Activated naive CD4-positive, alpha-beta T cell treated with anti-CD3 and anti-CD28 coated beads, Interleukin-2, amount 50 U/mL, for 16 hours (primary cell): ENCODE results near the gene FCN1.
"Not testable (repeated sequence)": the region's sequence is repeated elsewhere in the genome, so short reads cannot be mapped to it uniquely, and the experiment has no call there.

Experiments used
- DNase-seq: peaks from one replicate; pipeline ENCODE4 v3.0.0-alpha.2; 2020

FCN1 gene

DNA sequence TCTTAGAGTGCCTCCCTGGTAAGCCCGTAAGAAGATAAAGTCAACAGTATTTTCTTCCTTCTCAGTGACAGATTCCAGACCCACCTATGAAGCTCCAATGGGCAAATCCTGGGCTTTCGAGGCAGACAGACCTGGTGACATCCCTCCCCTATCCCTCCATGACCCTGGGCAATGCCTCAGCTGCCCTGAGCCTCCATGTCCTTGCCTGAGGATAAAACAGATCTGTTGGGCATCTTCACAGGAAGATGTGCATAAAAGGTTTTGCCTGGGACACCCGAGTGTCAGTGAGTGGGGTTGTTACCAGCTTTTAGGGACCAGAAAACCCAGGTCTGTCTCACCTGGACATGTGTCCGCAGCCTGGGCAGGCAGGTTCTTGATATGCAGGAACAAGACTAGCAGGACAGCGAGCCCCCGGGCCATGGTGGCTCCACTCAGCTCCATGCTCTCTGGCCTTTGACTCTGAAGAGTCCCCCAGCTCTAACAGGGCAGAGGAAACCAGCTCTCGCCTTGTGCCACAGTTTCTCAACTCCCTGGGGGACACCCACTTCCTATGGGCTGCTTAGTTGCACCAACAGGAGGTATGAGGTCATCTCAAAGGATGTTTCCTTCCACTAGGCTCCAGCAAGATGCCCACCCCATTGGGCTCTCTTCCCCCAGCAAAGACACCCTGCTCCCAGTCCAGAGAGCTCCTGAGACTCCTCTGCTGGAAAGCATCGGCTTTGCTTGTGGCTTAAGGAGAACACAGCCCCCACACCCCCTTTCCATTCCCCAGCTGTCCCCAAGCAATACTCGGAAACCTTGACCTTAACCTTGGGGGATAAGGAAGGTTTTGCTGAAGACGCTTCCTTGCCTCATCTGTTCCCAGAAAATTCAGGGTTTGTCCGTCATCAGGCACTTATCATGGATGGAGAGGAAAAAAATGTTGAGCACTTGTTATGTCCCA is at the start of gene FCN1:
Gene FCN1, minus strand, starts transcription at position 482 of the 943 bp plus-strand sequence. Its CDS starts 41 bp downstream, at position 441.
- no peak for DNase-seq

DNA sequence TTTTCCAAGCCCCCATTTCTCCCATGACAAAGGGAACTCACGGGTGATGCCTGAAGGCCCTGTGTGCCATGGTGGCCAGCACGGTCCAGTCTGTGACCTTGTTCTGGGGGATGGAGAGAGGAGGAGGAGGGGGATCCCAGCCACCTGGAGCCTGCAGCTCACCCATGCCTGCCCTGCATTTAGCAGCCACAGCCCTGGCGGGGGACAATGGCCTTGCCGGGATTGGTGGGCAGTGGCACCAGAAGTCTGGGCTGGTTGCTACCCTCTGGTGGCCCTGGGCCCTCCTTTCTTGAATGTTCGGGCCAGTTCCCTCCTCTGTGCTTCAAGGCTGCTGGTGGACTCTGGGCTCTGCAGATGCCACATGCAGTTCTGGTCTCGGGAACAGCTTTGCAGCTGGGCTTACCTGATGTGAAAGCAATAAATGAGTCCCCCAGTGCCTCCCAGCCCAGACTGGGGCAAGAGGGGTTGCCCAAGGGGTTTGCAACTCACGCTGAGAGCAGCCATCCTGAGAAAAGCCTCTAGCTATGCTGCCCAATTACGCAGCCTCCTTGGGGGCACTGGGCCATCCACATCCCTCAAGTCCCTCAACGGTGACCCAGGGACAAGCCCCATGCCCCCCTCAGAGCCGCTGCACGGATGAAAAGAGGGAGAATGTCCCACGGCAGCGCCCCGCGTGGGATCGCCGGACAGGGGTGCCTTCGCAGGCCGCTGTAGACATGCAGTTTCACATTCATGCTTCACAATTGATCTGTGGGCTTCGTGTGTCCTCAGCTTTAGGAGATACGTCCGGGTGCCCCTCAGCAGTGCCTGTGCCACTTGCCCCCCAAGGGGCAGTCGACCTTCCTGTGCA is 49.2 kb upstream of the FCN1 start:
- no peak for DNase-seq

DNA sequence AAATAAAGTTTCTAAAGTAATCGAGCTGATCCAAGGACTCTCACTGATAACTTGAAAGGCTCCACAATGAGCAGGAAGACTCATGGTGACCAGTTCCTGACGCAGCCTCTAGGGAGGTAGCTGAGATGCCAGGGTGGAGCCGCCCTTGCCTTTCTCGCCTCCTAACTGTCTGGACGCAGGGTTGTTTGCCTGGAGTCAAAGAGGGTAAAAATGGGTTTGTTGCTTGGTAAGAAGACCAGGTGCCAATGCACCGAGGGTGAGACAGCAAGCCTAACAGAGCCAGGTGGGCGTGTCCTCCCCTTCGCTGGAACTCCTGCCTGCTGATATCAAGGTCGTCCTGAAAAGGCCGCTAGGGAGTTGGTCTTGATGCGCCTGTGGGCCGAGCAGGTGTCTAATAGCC is 48.6 kb upstream of the FCN1 start:
- DNase-seq, result no peak

DNA sequence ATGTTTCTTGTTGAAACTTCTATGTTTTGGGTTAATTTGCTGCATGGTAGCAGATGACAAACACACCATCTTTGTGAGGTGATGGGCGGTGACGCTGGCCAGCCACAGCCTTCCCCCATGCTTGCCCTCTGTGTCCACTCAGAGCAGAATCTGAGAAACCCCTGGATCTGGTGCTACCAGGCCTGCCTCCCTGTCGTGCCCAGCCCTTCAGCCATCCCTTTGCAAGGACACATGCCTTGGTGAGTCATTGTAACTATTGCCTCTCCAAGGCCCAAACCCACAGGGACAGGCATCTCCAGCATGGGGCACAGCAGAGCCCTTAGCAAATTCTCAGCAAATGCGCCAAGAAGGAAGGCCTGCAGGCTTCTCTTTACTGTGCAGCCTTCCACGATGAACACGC is 48.1 kb upstream of the FCN1 start:
- DNase-seq, result no peak

DNA sequence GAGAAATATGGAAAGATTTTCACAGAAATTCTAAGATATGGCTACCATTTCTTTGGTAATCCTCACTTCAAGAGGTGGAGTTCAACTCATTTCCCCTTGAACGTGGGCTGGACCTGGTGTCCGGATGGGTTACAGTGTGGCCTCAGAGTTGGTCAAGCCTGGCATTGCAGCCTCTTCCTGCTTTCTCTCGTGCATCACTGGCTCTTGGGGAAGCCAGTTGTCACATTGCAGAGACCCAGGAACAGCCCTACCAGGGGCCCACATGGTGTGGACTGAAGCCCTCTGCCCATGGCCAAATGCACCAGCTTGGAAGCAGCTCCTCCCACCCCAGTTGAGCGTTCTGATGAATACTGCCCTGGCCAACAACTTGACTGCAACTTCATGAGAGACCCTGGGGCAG is 47.7 kb upstream of the FCN1 start:
- no peak for DNase-seq

DNA sequence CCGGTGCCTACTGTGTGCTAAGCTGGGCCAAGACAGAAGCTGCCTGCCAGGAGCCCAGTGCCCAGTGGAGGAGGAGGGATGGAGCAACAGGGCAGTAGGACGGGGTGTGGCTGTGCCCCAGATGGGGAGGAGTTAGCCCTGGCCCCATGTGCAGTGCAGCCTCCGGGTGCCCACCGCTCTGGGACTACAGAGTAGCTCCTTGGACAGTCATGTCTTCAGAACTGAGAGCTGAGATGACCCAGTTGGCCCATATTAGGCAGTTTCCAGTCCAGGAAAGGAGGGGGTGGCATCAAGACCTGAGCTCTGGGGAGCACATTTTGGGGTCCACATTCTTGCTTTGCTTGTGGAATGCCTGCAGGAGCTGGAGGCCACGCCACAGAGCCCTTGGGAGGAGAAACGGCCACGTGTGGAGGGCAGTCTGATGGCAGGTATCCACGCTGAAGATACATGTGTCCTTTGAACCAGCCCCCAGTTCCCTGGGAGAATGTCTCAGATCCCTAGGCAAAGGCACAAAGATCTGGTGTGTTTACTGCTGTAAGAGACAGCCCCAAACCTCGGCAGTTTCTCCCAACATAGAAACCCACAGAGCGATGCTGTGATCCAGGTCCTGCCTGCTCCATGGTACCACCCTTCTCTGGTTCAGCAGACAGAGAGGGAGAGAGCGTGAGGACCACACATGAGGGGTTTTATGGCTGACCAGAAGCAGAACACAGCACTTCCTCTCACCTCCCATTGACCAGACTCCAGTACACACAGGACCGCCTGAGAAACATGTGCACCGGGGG is 46.8 kb upstream of the FCN1 start:
- DNase-seq, result peak; percentile 3

DNA sequence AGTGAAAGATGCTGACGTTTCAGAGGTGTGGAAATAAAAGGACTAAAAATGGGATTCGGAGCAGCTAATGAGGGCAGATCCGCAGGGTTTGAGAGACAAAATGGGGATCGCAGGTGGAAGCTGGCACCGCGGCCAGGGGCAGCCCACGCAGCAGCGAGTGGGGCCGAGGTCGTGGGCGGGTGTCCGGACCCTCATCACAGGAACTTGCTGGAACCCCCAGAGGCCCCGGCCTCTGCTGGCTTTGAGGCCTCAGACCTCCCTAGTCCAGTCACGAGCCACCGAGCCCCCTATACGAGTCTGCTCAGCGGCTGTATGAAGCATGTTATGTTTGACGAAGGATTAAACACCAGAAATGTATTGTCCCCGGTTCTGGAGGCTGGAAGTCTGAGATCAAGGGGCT is 45.8 kb upstream of the FCN1 start:
- DNase-seq, result peak; percentile 4

DNA sequence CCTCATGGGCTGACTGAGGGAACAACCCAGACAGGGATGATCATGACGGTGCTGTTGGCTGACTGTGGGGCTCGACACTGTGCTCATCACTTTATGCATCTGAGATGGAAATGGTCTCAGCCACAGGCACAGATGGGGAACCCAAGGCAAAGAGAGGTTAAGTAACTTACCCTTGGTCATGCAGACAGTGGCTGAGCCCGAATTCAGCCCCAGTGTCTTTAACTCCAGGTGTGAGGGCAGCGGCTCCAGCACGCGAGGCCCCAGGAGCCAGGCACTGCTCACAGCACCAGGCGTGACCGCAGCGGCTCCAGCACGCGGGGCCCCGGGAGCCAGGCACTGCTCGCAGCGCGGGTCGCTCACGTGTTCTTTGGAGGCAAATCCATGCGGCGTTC is 45.3 kb upstream of the FCN1 start:
- peak; percentile 10 for DNase-seq

DNA sequence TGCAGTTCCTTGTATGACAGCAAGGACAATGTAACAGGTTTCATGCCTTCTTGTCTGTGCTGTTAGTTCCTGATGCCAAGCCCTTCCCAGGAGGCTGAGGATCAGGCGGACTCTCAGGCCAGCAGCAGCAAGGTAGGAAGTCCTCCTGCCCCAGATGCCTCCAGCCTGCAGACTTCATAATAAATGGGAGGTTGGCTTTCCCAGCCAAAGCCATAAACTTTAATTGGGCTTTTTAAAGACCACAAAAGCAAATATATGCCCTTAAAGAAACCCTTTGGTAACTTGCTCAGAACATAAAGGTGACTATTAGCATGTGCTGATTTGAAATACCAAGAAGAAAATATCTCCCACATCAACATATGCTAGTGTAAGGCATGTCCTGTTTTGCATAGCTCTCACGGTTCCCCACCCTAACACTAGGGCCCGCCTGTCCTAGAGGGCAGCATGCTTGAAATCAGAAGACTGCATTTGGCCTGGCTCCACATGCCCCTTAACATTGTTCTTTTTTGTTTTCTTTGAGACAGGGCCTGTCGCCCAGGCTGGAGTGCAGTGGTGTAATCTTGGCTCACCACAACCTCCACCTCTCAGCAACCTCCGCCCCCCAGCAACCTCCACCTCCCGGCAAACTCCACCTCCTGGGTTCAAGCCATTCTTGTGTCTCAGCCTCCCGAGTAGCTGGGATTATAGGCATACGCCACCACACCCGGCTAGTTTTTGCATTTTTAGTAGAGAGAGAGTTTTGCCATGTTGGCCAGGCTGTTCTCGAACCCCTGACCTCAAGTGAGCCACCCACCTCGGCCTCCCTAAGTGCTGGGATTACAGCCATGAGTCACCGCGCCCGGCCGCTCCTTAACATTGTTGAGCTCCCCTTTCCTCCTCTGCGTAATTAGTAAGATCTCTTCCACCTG is 44.6 kb upstream of the FCN1 start:
- peak; percentile 1 for DNase-seq

DNA sequence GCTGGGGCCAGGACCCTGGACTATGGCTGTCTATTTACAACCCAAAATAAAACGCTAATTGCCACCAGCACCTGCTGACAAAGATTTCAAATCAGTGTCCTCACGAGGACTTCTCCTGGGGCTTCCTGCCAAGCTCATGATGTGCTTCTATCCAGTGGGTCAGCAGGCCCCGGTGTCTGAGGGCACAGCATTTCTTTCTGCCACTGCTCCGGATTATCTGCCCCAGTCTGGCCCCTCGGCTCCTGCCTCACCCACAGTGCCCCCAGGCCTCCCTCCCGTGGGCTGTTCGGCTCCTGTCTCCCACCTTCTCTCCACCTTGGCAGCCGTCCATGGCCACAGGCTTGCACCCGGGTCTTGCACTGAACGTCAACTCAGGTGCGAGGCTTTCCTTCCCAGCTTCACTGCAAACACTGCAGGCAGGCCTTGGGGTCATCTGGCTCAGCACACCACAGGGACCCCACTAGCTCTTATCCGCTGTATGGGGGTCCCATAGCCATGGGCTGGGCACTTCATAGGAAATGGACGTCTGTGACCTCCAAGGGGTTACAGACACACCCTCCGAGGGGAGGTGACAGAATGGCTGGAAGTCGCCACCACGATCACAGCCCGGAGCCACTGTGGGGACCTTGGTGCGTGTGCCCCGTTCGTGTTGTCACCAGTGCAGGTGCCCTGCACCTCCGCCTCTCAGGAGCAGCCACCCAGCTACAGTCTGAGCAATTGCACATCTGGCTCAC is 43.8 kb upstream of the FCN1 start:
- peak; percentile 3 for DNase-seq

DNA sequence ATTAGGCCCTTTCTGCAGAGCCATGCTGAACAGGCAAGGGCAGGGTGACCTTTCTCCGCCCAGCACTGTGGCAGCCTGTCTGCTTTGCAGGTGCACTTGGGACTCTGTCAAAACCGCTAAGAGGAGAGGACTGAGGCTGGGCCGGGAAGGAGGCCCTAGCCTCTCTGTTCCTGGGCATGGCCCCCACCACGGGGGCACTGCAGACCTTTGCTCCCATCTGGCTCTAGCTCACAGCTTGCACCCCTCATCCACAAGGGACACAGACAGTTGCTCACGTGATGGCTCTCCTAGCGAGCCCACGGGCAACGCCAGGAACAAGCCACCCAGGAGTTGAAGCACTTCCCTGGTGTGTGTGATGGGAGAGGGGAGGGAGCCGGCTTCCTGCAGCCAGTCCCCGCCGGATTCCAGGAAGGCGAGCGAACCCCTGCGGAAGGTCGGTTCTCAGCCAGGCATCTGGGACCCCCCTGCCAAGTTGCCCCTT is 43.0 kb upstream of the FCN1 start:
- no peak for DNase-seq

DNA sequence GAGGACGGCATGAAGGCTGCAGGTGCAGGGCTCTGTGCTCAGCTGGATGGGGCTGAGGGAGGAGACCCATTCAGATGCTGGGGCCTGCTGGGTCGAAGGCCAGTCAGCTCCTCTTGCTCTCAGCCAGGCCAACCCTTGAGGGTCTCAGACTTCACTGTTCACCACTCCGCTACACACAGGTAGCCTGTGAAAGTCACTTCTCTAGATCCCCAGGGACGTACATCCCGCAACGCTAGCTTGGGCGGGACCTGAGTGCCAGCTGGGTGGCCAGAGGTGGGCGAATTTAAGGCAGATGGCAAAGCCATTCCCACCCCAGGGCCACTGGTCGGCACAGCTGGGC is 42.2 kb upstream of the FCN1 start:
- no peak for DNase-seq

DNA sequence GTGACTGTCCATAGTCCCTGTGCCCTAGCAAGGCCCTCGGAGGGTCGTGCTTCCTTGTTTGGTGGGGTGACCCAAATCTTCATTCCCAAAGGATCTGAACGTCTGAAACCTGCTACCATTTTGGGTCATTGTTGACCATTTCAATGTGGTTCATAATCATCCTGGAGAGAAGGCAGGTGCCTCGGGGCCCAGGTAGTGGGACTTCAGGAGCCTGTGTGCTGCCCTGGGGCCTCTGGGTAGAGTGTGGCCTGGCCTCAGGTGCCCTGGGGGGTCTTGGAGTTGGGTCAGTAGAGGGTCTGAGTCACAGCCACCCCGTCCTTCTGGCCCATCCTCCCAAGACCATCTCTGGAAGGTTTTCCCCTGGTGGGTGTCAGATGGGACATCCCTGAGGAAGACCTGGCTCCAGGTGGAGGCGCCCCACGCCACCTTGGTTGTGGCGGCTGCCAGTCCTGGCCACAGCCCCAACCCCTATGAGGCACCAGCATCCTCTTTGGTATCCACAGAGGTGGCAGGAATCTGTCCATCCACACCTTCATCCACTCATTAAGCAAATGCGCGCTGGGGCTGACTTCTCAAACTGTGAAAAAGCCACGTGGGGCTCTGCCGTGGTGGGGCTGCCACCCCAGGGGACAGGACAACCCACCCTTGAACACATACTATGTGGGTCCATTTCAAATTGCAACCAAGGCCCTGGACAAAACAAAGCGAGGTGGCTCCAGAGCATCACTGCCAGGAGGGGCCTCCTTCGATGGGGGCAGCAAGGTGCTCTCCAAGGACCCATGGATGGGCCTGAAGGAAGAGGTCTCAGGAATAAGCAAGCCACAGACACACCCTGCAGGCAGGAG is 41.6 kb upstream of the FCN1 start:
- DNase-seq, result peak; percentile 7

DNA sequence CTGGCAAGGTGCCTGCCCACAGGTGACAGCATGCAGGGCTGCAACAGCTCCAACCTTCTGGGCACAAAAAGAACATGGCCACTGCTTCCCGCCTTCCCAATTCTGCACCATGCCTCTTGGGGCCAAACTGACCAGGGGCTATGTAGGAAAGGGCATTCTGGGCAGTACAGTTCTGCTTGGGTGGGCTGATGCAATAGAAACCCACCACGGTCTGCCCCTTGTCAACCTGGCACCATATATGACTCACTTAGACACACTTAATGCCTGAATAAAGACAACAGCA is 40.2 kb upstream of the FCN1 start:
- no peak for DNase-seq

DNA sequence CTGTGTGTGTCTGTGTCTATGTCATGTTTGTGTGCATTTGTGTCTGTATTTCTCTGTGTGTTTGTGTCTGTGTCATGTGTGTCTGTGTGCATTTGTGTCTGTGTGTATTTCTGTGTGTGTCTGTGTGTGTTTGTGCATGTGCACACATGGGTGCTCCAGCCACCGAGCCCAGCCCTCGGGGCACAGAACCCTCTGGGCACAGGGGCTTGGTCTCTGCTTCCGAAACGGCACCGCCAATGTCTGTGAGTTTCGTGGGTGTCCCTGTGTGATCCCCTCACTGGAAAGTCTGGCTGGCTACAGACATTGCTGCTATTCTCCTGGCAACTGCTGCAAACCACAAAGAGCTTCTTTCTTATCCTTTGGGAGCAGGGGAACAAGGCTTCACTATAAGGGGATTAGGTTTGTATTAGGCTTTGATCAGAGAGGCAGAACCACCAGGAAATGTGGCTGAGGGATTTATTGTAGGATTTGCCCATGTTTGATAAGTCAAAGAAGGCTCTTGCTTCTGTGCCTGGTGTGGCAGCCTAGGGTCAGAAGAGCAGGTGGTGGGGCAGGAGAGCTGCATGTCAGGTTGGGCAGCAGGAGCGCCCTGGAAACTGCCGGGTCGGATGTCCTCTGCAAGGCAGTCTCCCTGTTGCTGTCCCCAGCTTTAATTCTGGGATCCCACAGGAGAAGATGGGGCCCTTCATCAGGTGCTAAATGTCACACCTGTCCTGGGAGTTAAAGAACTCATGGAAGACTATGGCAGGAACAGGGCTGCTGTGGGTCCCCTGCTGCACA is 39.6 kb upstream of the FCN1 start:
- no peak for DNase-seq

DNA sequence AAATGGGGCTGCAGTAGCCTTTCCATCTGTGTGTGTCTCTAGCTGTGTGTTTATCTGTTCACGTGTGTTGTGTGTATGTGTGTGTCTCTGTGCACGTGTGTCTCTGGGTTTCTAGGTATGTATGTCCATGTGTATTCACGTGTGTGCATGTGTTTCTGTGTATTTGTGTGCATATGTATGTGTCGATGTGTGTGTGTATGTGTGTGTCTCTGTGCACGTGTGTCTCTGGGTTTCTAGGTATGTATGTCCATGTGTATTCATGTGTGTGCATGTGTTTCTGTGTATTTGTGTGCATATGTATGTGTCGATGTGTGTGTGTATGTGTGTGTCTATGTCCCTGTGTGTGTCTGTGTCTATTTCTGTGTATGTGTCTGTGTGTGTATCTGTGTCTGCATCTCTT is 38.7 kb upstream of the FCN1 start:
- not testable (repeated sequence) for DNase-seq

DNA sequence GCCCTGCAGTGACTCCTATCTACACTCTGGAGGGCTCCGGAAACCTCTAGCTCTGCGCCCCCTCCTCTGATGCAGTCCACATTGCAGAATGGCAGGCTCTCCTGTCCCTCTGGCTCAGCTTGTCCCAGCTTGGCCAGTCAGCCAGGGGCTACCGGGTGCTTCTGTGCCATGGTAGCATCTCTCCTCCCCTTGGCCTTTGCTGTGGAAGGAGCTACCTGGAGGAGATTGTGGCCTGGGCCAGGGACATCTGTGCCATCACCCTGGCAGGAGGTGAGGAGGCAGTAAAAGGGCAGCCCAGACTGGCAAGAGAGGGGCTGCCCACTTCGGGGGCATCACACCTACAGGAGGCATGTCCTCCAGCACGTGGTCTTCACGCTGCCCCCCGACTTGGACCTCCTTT is 38.1 kb upstream of the FCN1 start:
- peak; percentile 3 for DNase-seq

DNA sequence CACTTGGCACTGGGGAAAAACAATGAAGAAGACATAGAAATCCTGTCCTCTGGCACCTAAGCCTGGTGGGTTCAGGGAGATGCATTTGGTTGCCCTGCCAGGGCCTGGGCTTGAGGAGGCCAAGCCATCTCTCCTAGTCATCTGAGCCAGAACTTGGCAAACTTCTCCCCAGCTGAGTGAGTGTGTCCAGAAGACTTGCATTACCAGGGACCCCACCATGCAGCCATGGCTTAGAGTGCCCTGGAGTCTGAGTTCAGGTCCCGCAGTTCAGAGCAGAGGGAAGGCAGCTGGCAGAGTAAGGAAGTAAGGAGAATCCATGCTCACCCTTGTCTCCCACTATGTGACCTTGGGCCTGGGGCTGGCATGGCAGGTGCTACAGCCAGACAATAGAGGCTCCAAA is 37.4 kb upstream of the FCN1 start:
- DNase-seq, result peak; percentile 2

DNA sequence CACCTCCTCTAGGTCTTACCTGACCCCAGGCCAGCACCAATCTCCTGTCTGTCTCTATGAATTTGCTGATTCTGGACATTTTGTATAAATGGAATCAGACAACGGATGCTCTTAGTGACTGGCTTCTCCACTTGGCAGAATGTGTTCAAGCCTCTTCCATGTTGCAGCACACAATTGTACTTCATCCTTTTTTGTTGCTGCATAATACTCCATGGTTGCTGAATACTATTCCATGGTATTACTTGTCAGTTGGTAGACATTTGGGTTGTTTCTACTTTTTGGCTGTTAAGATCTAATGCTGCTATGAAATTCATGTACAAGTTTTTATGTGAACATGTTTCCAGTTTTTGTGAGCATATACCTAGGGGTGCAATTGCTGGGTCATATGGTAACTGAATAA is 34.3 kb upstream of the FCN1 start:
- no peak for DNase-seq

DNA sequence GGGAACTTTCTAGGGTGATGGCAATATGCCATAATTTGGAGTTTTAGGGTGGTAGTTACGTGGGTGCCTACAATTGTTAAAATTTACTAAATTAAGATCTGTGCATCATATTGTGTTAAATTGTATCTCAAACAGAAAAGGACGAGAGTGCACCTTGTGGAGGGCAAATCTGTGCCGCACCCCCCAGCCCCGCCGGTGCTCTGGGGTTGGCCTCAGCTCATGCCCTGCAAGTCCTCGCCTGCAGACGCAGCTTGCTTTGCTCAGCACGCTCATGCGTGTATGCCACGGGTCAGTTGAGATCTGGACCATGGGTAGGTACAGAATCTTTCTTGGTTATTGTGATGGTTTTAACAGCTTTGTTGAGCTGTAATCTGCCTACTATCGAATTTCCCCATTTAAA is 33.7 kb upstream of the FCN1 start:
- no peak for DNase-seq
